Fibroblast of mammary gland (primary cell): ENCODE data around the gene TPPP.

Experiments used
- DNase-seq: peaks from one replicate; pipeline ENCODE4 v3.0.0-alpha.2; 2010; ENCODE audit warnings: low read depth
- H3K4me3 ChIP-seq: 2 replicates; pipeline ENCODE4 v1.5.1; 2011; ENCODE audit warnings: low read depth, mild to moderate bottlenecking, low read length, moderate library complexity; ENCODE audit not compliant: control insufficient read depth
- CTCF ChIP-seq: conservative IDR thresholded peaks from 2 replicates; pipeline ENCODE4 v1.5.1; 2011; ENCODE audit warnings: low read depth, low read length, inconsistent platforms; ENCODE audit not compliant: control insufficient read depth, insufficient read depth

The TPPP gene

GRCh38 chr5:640461-641330 lies 52.5 kb downstream of the TPPP start:
- DNase-seq: no peak
- no peak for TF ChIP-seq CTCF
- H3K4me3 ChIP-seq: no peak overlapping the region

- TF ChIP-seq CTCF: no peak
- DNase-seq: no peak
- H3K4me3 ChIP-seq: no peak overlapping the region
Observed at GRCh38 chr5:639584-640213, 53.5 kb downstream of the TPPP start.

- TF ChIP-seq CTCF: no peak
- DNase-seq: no peak
- no peak overlapping the region for H3K4me3 ChIP-seq
Observed at GRCh38 chr5:639253-639530, 54.0 kb downstream of the TPPP start.

GRCh38 chr5:638501-639252 lies 54.5 kb downstream of the TPPP start:
- no peak for DNase-seq
- no peak for TF ChIP-seq CTCF
- no peak overlapping the region for H3K4me3 ChIP-seq

- no peak overlapping the region for H3K4me3 ChIP-seq
- DNase-seq: no peak
- TF ChIP-seq CTCF: no peak
Observed at GRCh38 chr5:637581-638450, 55.3 kb downstream of the TPPP start.

GRCh38 chr5:636951-637350 lies 56.2 kb downstream of the TPPP start:
- TF ChIP-seq CTCF: no peak
- no peak for DNase-seq
- H3K4me3 ChIP-seq: no peak overlapping the region
